ENCODE measurements around the gene LDLRAP1.

DNA sequence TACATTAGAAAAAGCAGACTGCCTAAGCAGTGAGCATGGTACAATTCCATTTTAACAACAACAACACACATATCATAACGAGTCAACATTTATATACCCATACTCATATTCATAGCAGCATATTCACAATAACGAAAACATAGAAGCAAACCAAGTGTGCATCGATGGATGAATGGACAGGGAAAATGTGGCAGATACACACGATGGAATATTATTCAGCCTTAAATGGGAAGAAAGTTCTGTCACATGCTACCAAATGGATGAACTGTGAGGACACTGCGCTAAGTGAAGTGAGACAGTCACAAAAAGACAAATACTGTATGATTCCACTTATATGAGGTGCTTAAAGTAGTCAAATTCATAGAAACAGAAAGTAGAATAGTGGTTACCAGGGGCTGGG lies 63.7 kb downstream of the LDLRAP1 start:
- TF ChIP-seq, protein P1, sequence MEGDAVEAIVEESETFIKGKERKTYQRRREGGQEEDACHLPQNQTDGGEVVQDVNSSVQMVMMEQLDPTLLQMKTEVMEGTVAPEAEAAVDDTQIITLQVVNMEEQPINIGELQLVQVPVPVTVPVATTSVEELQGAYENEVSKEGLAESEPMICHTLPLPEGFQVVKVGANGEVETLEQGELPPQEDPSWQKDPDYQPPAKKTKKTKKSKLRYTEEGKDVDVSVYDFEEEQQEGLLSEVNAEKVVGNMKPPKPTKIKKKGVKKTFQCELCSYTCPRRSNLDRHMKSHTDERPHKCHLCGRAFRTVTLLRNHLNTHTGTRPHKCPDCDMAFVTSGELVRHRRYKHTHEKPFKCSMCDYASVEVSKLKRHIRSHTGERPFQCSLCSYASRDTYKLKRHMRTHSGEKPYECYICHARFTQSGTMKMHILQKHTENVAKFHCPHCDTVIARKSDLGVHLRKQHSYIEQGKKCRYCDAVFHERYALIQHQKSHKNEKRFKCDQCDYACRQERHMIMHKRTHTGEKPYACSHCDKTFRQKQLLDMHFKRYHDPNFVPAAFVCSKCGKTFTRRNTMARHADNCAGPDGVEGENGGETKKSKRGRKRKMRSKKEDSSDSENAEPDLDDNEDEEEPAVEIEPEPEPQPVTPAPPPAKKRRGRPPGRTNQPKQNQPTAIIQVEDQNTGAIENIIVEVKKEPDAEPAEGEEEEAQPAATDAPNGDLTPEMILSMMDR (conservative IDR thresholded peaks at IDR 0.05; ENCODE audit: low read depth, low read length): no peak
- no peak for TF ChIP-seq BHLHE40 (IDR thresholded peaks at IDR 0.05; ENCODE audit: low read depth, low read length)
- no peak for TF ChIP-seq MAFK (IDR thresholded peaks at IDR 0.05; ENCODE audit: low read depth, low read length)
- TF ChIP-seq, protein P2, sequence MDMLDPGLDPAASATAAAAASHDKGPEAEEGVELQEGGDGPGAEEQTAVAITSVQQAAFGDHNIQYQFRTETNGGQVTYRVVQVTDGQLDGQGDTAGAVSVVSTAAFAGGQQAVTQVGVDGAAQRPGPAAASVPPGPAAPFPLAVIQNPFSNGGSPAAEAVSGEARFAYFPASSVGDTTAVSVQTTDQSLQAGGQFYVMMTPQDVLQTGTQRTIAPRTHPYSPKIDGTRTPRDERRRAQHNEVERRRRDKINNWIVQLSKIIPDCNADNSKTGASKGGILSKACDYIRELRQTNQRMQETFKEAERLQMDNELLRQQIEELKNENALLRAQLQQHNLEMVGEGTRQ (IDR thresholded peaks at IDR 0.05; ENCODE audit: low read depth, low read length): no peak
- no peak for TF ChIP-seq POLR2A (IDR thresholded peaks at IDR 0.05; ENCODE audit: low read depth, low read length)
- TF ChIP-seq MAZ (IDR thresholded peaks at IDR 0.05; ENCODE audit: borderline replicate concordance, low read depth, low read length): no peak
- no peak for TF ChIP-seq MXI1 (IDR thresholded peaks at IDR 0.05; ENCODE audit: borderline replicate concordance, low read depth, low read length)
- TF ChIP-seq NFE2L2 (IDR thresholded peaks at IDR 0.05; ENCODE audit: low read depth, low read length): no peak
- TF ChIP-seq RAD21 (IDR thresholded peaks at IDR 0.05; ENCODE audit: low read length): no peak
